H1 (cell line): ENCODE measurements around the gene CNST. TPM values are rescaled to one million over a fixed set of nuclear protein-coding genes. Genes with fewer than 3 reads are reported as not detected.

ENCODE experiments used
- CTCF ChIA-PET: fragments of 300-600 bp; sonication (Branson Sonifier 250); formaldehyde crosslinking; loops from one replicate; lab custom pipeline; 2021; ENCODE audit not compliant: partially characterized antibody; lab: Charles Lee
- POLR2A ChIA-PET: fragments of 300-600 bp; sonication (Branson Sonifier 250); formaldehyde crosslinking; loops from one replicate; lab custom pipeline; 2021; ENCODE audit warnings: inconsistent platforms; ENCODE audit not compliant: partially characterized antibody; lab: Charles Lee
- DNase-seq, 2 experiments: peaks; one replicate each; pipeline versions ENCODE4 v3.0.0 to v3.0.0-alpha.2; 2010 to 2022; ENCODE audit warnings: low spot score in 2 of 2, low read depth in 1 of 2, mixed read lengths in 1 of 2
- FAIRE-seq: peaks from 2 replicates; lab custom pipeline; 2011; peaks lifted over from hg19 to GRCh38; lab: Jason Lieb, UNC
- H2AFZ ChIP-seq: 2 replicates; pipeline ENCODE4 v1.8.1; 2012; ENCODE audit warnings: low read length, inconsistent platforms
- H2AK5ac ChIP-seq: 2 replicates; pipeline ENCODE4 v1.6.1; 2013; ENCODE audit warnings: low read depth, low read length
- H2BK120ac ChIP-seq: replicated peaks from 2 replicates; pipeline ENCODE3; 2013; ENCODE audit warnings: low read depth, low read length, inconsistent platforms
- H2BK12ac ChIP-seq: 2 replicates; pipeline ENCODE4 v1.6.1; 2013; ENCODE audit warnings: low read depth, low read length
- H2BK15ac ChIP-seq: 2 replicates; pipeline ENCODE4 v1.6.1; 2013; ENCODE audit warnings: low read length
- H2BK20ac ChIP-seq: 2 replicates; pipeline ENCODE4 v1.6.1; 2013; ENCODE audit warnings: low read length
- H2BK5ac ChIP-seq: 2 replicates; pipeline ENCODE4 v1.6.1; 2013; ENCODE audit warnings: low read depth, low read length
- H3K14ac ChIP-seq: 2 replicates; pipeline ENCODE4 v1.6.1; 2013; ENCODE audit warnings: inconsistent platforms; ENCODE audit not compliant: insufficient read length
- H3K18ac ChIP-seq: 2 replicates; pipeline ENCODE4 v1.6.1; 2013; ENCODE audit warnings: low read length; ENCODE audit errors: extremely low read depth
- H3K23ac ChIP-seq: 2 replicates; pipeline ENCODE4 v1.6.1; 2013; ENCODE audit warnings: inconsistent platforms; ENCODE audit not compliant: insufficient read length
- H3K23me2 ChIP-seq: 2 replicates; pipeline ENCODE4 v1.6.1; 2013; ENCODE audit warnings: low read depth, low read length
- H3K27ac ChIP-seq: 2 replicates; pipeline ENCODE4 v1.6.1; 2011; ENCODE audit warnings: low read depth, low read length, inconsistent platforms
- H3K27me3 ChIP-seq, 4 experiments: replicated peaks in 1 of 4; 1 replicate in 1 of 4; 2 replicates in 3 of 4; pipeline versions ENCODE4 v1.6.1 to v1.8.1; 2011 to 2013; ENCODE audit warnings: low read length in 3 of 4, mild to moderate bottlenecking in 3 of 4, inconsistent platforms in 2 of 4, mixed read lengths in 2 of 4, moderate library complexity in 1 of 4; ENCODE audit not compliant: control insufficient read depth in 3 of 4, insufficient read depth in 3 of 4; ENCODE audit errors: extremely low read depth in 1 of 4
- H3K36me3 ChIP-seq, 4 experiments: 2 replicates each; pipeline versions ENCODE4 v1.6.1 to v1.8.1; 2011 to 2013; ENCODE audit warnings: mild to moderate bottlenecking in 4 of 4, low read length in 3 of 4, moderate library complexity in 2 of 4, control low read depth in 1 of 4, inconsistent platforms in 1 of 4; ENCODE audit not compliant: insufficient read depth in 4 of 4, control insufficient read depth in 2 of 4
- H3K4ac ChIP-seq: replicated peaks from 2 replicates; pipeline ENCODE3; 2013; ENCODE audit warnings: low read length, low read depth, mixed read lengths, inconsistent platforms; ENCODE audit not compliant: insufficient read length
- H3K4me1 ChIP-seq, 4 experiments: replicated peaks in 1 of 4; 1 replicate in 1 of 4; 2 replicates in 3 of 4; pipeline versions ENCODE4 v1.6.1 to v1.8.1; 2011 to 2013; ENCODE audit warnings: low read length in 3 of 4, inconsistent platforms in 2 of 4, mixed read lengths in 1 of 4; ENCODE audit not compliant: insufficient read depth in 4 of 4, control insufficient read depth in 3 of 4
- H3K4me2 ChIP-seq, 2 experiments: 2 replicates each; pipeline versions ENCODE4 v1.6.1 to v1.8.1; 2011 to 2013; ENCODE audit warnings: low read depth in 2 of 2, low read length in 2 of 2, control low read depth in 1 of 2, inconsistent platforms in 1 of 2, mild to moderate bottlenecking in 1 of 2; ENCODE audit not compliant: insufficient read depth in 1 of 2
- H3K4me3 ChIP-seq, 4 experiments: fragments of 200-600, 300-600 bp in 1 of 4; sonication (generic), shearing (Covaris generic), sonication (Bioruptor Twin) in 1 of 4; 2 replicates each; pipeline versions ENCODE4 v1.5.1 to v1.8.1; 2011 to 2016; ENCODE audit warnings: low read length in 4 of 4, low read depth in 3 of 4, control low read depth in 2 of 4, inconsistent platforms in 2 of 4, mild to moderate bottlenecking in 2 of 4, mixed read lengths in 1 of 4, moderate library complexity in 1 of 4; ENCODE audit not compliant: insufficient read depth in 2 of 4; ENCODE audit errors: extremely low read depth in 1 of 4
- H3K56ac ChIP-seq: replicated peaks from 2 replicates; pipeline ENCODE3; 2013; ENCODE audit warnings: low read depth, mild to moderate bottlenecking, mixed read lengths, low read length, inconsistent platforms; ENCODE audit not compliant: insufficient read length
- H3K79me1 ChIP-seq: 2 replicates; pipeline ENCODE4 v1.6.1; 2013; ENCODE audit warnings: low read depth, low read length, control low read depth
- H3K79me2 ChIP-seq, 2 experiments: 2 replicates each; pipeline versions ENCODE4 v1.6.1 to v1.8.1; 2012 to 2013; ENCODE audit warnings: low read length in 2 of 2, mild to moderate bottlenecking in 2 of 2, inconsistent platforms in 1 of 2; ENCODE audit not compliant: insufficient read depth in 2 of 2, control insufficient read depth in 1 of 2
- H3K9ac ChIP-seq, 4 experiments: replicated peaks in 1 of 4; 1 replicate in 1 of 4; 2 replicates in 3 of 4; pipeline versions ENCODE4 v1.6.1 to v1.8.1; 2011 to 2013; ENCODE audit warnings: low read depth in 3 of 4, low read length in 3 of 4, control low read depth in 2 of 4, mild to moderate bottlenecking in 2 of 4, moderate library complexity in 2 of 4, inconsistent platforms in 1 of 4; ENCODE audit errors: extremely low read depth in 1 of 4
- H3K9me3 ChIP-seq, 2 experiments: 2 replicates each; pipeline versions ENCODE4 v1.6.1 to v1.8.1; 2012 to 2013; ENCODE audit warnings: mild to moderate bottlenecking in 2 of 2, moderate library complexity in 2 of 2, control low read depth in 1 of 2, inconsistent platforms in 1 of 2, low read depth in 1 of 2, low read length in 1 of 2, mixed read lengths in 1 of 2; ENCODE audit not compliant: insufficient read depth in 2 of 2
- H4K20me1 ChIP-seq, 2 experiments: replicated peaks in 1 of 2; 2 replicates each; pipeline versions ENCODE3 to v1.8.1; 2011 to 2013; ENCODE audit warnings: inconsistent platforms in 2 of 2, low read length in 2 of 2, mild to moderate bottlenecking in 1 of 2; ENCODE audit not compliant: insufficient read depth in 2 of 2, control insufficient read depth in 1 of 2
- H4K5ac ChIP-seq: 2 replicates; pipeline ENCODE4 v1.6.1; 2013; ENCODE audit warnings: low read length, low read depth, mixed read lengths, inconsistent platforms; ENCODE audit not compliant: insufficient read length
- H4K8ac ChIP-seq: 2 replicates; pipeline ENCODE4 v1.8.0; 2013; ENCODE audit warnings: mild to moderate bottlenecking, moderate library complexity, low read length, inconsistent platforms; ENCODE audit not compliant: insufficient read depth; ENCODE audit errors: extremely low read depth
- H4K91ac ChIP-seq: replicated peaks from 2 replicates; pipeline ENCODE3; 2013; ENCODE audit warnings: low read length, mixed read lengths, inconsistent platforms; ENCODE audit not compliant: insufficient read length
- CREB1 ChIP-seq: IDR thresholded peaks from 2 replicates; pipeline ENCODE4 v1.6.1; 2012; ENCODE audit warnings: inconsistent platforms
- JUN ChIP-seq: IDR thresholded peaks from 2 replicates; pipeline ENCODE4 v1.6.1; 2011; ENCODE audit warnings: low read depth, mild to moderate bottlenecking, improper control_type of control experiment, low read length
- KDM1A ChIP-seq: fragments of 200-600, 300-600 bp; sonication (generic); IDR thresholded peaks from 2 replicates; pipeline ENCODE4 v1.7.1; 2016; ENCODE audit warnings: mild to moderate bottlenecking, low read length, borderline replicate concordance
- SRF ChIP-seq: IDR thresholded peaks from 2 replicates; pipeline ENCODE4 v1.6.1; 2011; ENCODE audit warnings: mild to moderate bottlenecking, low read depth, low read length, moderate library complexity
- TBP ChIP-seq: IDR thresholded peaks from 2 replicates; pipeline ENCODE4 v1.6.1; 2011; ENCODE audit warnings: low read depth, low read length, improper control_type of control experiment
- TCF12 ChIP-seq: IDR thresholded peaks from 2 replicates; pipeline ENCODE4 v1.6.1; 2011; ENCODE audit warnings: low read depth, mild to moderate bottlenecking, low read length
- WGBS, 2 experiments: shearing (Covaris generic) in 1 of 2; methylation state at CpG; one replicate each; pipeline versions ENCODE4 v1.1.6 to v1.1.7; 2013 to 2015; ENCODE audit warnings: low lambda C conversion rate in 2 of 2, mixed read lengths in 2 of 2, inconsistent platforms in 1 of 2, low coverage in 1 of 2, missing lambda C conversion rate in 1 of 2; ENCODE audit not compliant: insufficient replicate concordance in 2 of 2, insufficient coverage in 1 of 2, insufficient read length in 1 of 2; ENCODE audit errors: extremely low coverage in 1 of 2, missing lambda C conversion rate in 1 of 2; 5-methylcytosine and 5-hydroxymethylcytosine counted together
- polyA plus RNA-seq, 7 experiments: library from polyadenylated mRNA; depleted of rRNA in 3 of 7; stranded (reverse) in 5 of 7; unstranded in 2 of 7; fragments of >200 nt in 5 of 7; fragments of 200-250 nt in 2 of 7; gene quantifications; 1 replicate in 5 of 7; 2 replicates in 1 of 7; 4 replicates in 1 of 7; pipeline versions ENCODE4 v1.2.1 to v1.2.3, GENCODE V29; 2011 to 2013; ENCODE audit warnings: missing spikeins in 2 of 7, mixed read lengths in 2 of 7
- total RNA-seq: library from RNA; stranded (reverse); fragmentation: NEBNext Ultra II Directional; extraction: Animal tissue kit (Norgen Biotek cat#: 25700); gene quantifications from 2 replicates; pipeline ENCODE4 v1.2.1, GENCODE V29; 2021
- TF ChIP-seq, protein P1 (sequence below): IDR thresholded peaks from 2 replicates; pipeline ENCODE4 v1.6.1; 2012; ENCODE audit warnings: inconsistent platforms
- TF ChIP-seq, protein P2 (sequence below): IDR thresholded peaks from 2 replicates; pipeline ENCODE4 v1.6.1; 2012; ENCODE audit warnings: low read length, inconsistent platforms
- TF ChIP-seq, protein P3 (sequence below), 3 experiments: IDR thresholded peaks; 1 replicate in 2 of 3; 2 replicates in 1 of 3; pipeline versions ENCODE4 v1.5.1 to v1.6.1; 2011; ENCODE audit warnings: low read length in 3 of 3, mild to moderate bottlenecking in 3 of 3, inconsistent platforms in 2 of 3, low read depth in 1 of 3, moderate library complexity in 1 of 3; ENCODE audit not compliant: insufficient read depth in 1 of 3; ENCODE audit errors: control extremely low read depth in 1 of 3

Gene CNST
- total and polyA plus RNA-seq, 2 of the 8 experiments (the other 6 are each of a cell fraction or from before 2014, with no cell fraction given): 5.3 to 21.3 TPM

DNA sequence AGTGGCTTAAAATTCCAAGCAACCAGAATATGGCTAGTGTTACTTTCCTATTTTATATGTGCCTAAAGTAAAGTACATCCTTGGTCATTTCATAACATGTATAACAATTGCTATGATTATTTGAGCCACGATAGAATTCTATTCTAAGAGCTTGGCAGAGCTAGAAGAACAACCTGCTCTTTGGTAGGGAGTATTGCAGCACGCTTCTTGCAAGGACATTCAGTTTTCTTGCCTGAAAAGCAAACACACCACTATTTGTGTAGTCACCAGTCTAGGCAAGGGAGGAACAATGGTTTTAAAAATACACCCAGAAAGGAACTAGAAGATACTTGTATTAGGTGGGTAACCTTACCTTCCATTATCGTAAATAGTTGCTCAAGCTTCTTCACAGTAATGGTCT is 51.5 kb downstream of the CNST start:
- no peak overlapping the region for H3K4me2 ChIP-seq
- DNase-seq (no peak), FAIRE-seq (no peak)
- H3K79me1 ChIP-seq: no peaks in the 10 kb centered on the region
- H3K27me3 ChIP-seq: no peaks in the 10 kb centered on the region
- 0 out of 7 replicates have a peak, but pooled peaks cover 0 to 3% (median 0%) of the 10 kb centered on the region in 4 experiments for H3K4me1 ChIP-seq
- no peaks in the 10 kb centered on the region for H4K20me1 ChIP-seq
- no peak overlapping the region for H3K9ac ChIP-seq
- no peak overlapping the region for H2BK20ac ChIP-seq
- no peak overlapping the region for H3K4ac ChIP-seq
- no peak overlapping the region for H2AK5ac ChIP-seq
- no peaks in the 10 kb centered on the region for H3K9me3 ChIP-seq
- H2BK15ac ChIP-seq: no peak overlapping the region
- H3K36me3 ChIP-seq: no peaks in the 10 kb centered on the region
- POLR2A ChIA-PET: no interaction called here
- no peak overlapping the region for H2BK5ac ChIP-seq
- H3K4me3 ChIP-seq: no peak overlapping the region
- H3K14ac ChIP-seq: no peak overlapping the region
- H3K23ac ChIP-seq: no peak overlapping the region
- H2AFZ ChIP-seq: no peak overlapping the region
- H3K18ac ChIP-seq: no peak overlapping the region
- H2BK120ac ChIP-seq: no peak overlapping the region
- no peak overlapping the region for H4K5ac ChIP-seq
- no peak overlapping the region for H3K56ac ChIP-seq
- no peaks in the 10 kb centered on the region for H3K23me2 ChIP-seq
- no peak overlapping the region for H3K27ac ChIP-seq
- H2BK12ac ChIP-seq: no peak overlapping the region
- H4K8ac ChIP-seq: no peak overlapping the region
- WGBS, 2 experiments: 90% methylated on average over 3 of the region's 3 CpGs; no CpG with 5 or more reads in 1 of the 2 experiments
- H4K91ac ChIP-seq: no peak overlapping the region
- H3K79me2 ChIP-seq: no peaks in the 10 kb centered on the region
- CTCF ChIA-PET: interaction anchor here (1.0 kb wide), 1 partner anchor 16 kb away, joined by 3 read pairs; no protein-coding TSS in a partner anchor
- TF ChIP-seq JUN (no peak), TBP (no peak), SRF (no peak), CREB1 (no peak), TCF12 (no peak), KDM1A (no peak)
- TF ChIP-seq, protein P1, sequence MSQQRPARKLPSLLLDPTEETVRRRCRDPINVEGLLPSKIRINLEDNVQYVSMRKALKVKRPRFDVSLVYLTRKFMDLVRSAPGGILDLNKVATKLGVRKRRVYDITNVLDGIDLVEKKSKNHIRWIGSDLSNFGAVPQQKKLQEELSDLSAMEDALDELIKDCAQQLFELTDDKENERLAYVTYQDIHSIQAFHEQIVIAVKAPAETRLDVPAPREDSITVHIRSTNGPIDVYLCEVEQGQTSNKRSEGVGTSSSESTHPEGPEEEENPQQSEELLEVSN: no peak
- TF ChIP-seq, protein P2, sequence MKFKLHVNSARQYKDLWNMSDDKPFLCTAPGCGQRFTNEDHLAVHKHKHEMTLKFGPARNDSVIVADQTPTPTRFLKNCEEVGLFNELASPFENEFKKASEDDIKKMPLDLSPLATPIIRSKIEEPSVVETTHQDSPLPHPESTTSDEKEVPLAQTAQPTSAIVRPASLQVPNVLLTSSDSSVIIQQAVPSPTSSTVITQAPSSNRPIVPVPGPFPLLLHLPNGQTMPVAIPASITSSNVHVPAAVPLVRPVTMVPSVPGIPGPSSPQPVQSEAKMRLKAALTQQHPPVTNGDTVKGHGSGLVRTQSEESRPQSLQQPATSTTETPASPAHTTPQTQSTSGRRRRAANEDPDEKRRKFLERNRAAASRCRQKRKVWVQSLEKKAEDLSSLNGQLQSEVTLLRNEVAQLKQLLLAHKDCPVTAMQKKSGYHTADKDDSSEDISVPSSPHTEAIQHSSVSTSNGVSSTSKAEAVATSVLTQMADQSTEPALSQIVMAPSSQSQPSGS: no peak
- TF ChIP-seq, protein P3, sequence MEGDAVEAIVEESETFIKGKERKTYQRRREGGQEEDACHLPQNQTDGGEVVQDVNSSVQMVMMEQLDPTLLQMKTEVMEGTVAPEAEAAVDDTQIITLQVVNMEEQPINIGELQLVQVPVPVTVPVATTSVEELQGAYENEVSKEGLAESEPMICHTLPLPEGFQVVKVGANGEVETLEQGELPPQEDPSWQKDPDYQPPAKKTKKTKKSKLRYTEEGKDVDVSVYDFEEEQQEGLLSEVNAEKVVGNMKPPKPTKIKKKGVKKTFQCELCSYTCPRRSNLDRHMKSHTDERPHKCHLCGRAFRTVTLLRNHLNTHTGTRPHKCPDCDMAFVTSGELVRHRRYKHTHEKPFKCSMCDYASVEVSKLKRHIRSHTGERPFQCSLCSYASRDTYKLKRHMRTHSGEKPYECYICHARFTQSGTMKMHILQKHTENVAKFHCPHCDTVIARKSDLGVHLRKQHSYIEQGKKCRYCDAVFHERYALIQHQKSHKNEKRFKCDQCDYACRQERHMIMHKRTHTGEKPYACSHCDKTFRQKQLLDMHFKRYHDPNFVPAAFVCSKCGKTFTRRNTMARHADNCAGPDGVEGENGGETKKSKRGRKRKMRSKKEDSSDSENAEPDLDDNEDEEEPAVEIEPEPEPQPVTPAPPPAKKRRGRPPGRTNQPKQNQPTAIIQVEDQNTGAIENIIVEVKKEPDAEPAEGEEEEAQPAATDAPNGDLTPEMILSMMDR (IDR thresholded peaks at IDR 0.05; ENCODE audit: control extremely low read depth in 1 of 3, insufficient read depth in 1 of 3, low read depth in 1 of 3, low read length in 3 of 3): no peak
